ENCODE data around the gene STARD3. TPM values are rescaled to one million over a fixed set of nuclear protein-coding genes. Genes with fewer than 3 reads are reported as not detected.
A peak's percentile ranks its signal among the peaks of the same experiment; 100 is the strongest.

The STARD3 gene
- total and polyA plus RNA-seq, 2 donors (not counting 3 experiments of a cell fraction or from before 2014, with no cell fraction given) = 51.0 to 75.7 TPM

DNA sequence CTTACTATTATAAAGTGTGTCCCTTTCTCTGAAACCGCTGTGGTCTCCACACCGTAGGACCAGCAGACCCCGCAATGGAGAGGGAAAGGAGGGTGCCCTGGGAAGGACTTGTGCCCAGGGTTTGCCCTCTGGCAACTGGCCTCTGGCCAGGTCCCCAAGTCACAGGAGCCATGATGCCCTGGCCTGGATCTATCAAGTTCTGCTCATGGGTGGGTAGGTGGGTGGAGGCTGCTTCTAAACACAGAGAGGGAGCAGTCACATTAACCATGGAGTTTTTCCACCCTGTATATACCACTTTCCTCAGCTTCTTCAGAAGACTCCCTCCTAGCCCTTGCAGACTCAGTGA, 19.9 kb upstream of the STARD3 start:
- no peak for TF ChIP-seq FOS (IDR thresholded peaks at IDR 0.05; ENCODE audit: borderline replicate concordance, insufficient read depth, low read length)
- TF ChIP-seq GATA2 (IDR thresholded peaks at IDR 0.05; ENCODE audit: insufficient read depth, insufficient read length, low read depth, low read length) = no peak
- Histone ChIP-seq H3K79me2 (ENCODE audit: control insufficient read depth, insufficient read depth, low read length) (no peaks in the 10 kb centered on the region), H3K4me2 (ENCODE audit: insufficient read depth, low read length) (no peak overlapping the region), H3K27me3 (ENCODE audit: control insufficient read depth in 2 of 2, insufficient read depth in 2 of 2, low read length in 2 of 2) (peaks cover 3 to 8% of the 10 kb centered on the region in 2 experiments), H3K9me3 (replicated peaks; ENCODE audit: control insufficient read depth, insufficient read depth, low read length) (no peaks in the 10 kb centered on the region), H2AFZ (ENCODE audit: low read depth, low read length) (no peak overlapping the region), H3K36me3 (ENCODE audit: control insufficient read depth in 2 of 2, extremely low read depth in 1 of 2, insufficient read depth in 2 of 2, low read length in 2 of 2) (no peaks in the 10 kb centered on the region), H3K4me3 (replicated peaks in 1 of 3; ENCODE audit: insufficient read depth in 1 of 3, low read depth in 1 of 3, low read length in 3 of 3) (no peak overlapping the region), H3K9me1 (replicated peaks; ENCODE audit: control insufficient read depth, extremely low read depth, insufficient read depth, low read length) (no peaks in the 10 kb centered on the region), H3K4me1 (ENCODE audit: control insufficient read depth, extremely low read depth, insufficient read depth, low read length) (peaks cover 10% of the 10 kb centered on the region), H3K27ac (ENCODE audit: insufficient read depth, low read depth, low read length) (no peak overlapping the region), H4K20me1 (replicated peaks; ENCODE audit: control insufficient read depth, extremely low read depth, insufficient read depth, low read length) (no peaks in the 10 kb centered on the region), H3K9ac (replicated peaks; ENCODE audit: extremely low read depth, insufficient read depth, low read length) (no peak overlapping the region)
- intact Hi-C loops (cut with micrococcal nuclease) (no loop called here), dilution Hi-C loops (cut with MboI; ENCODE audit: extremely low pct_ligation_motif_present, low sequenced_read_pairs) (no loop called here)
- no TSS peak for BruUV-seq (replicated peaks)
- POLR2A ChIA-PET = interaction anchor here (0.5 kb wide), 1 partner anchor 54 kb away, joined by 6 read pairs; no protein-coding TSS in a partner anchor
- DNase-seq (ENCODE audit: low read depth, low spot score) (no peak), FAIRE-seq (no peak)
- CTCF ChIA-PET = interaction anchor here (5.8 kb wide), 1 partner anchor 54 kb away, joined by 291 read pairs; the partner anchor contains the start of genes PNMT and TCAP

DNA sequence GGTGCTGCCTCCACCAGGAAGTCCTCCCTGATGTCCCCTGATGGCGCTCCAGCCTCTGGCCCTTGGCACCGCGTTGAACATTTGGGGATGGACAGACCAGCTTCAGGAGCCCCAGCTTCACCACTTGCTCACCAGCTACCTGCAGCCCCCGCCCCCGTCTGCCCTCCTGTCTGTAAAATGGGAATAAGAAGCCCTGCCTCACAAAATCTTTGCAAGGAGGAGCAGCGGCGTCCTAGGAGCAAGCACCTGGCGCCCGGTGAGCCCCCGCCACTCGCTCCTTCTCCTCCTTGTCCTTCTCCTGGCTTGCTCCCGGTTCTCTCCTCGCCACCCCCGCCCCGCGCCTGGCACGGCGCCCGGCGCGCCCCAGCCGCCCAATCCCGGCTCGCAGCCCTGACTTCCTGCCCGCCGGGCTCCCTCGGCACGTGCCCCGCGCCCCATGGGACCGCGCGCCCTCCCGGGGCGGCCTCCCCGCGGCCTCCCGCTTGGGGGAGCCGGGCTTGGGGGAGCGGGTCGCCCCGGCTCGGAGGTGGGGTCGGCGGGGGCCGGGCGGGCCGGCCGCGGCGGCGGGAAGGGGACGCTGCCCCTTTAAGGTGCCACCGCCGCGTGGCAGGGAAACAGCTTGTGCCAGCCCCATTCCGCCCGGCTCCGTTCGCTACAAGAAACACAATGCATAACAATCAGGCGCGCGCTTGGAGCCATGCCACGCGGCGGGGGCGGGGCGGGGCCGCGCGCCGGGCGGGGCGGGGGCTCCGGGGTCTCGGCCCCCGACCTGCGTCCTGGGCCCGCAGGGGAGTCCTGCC, 19.3 kb upstream of the STARD3 start:
- intact Hi-C loops (cut with micrococcal nuclease) = no loop called here
- CTCF ChIA-PET = interaction anchor here (5.0 to 5.8 kb wide), 3 partner anchors 34 to 67 kb away, joined by 114 to 291 read pairs (median 164); partner anchors contain the start of genes PNMT and TCAP
- H3K4me3 ChIP-seq (replicated peaks in 1 of 3; ENCODE audit: insufficient read depth in 1 of 3, low read depth in 1 of 3, low read length in 3 of 3) = peak overlapping the region in 2 of 3 experiments; percentile 20 to 50
- TF ChIP-seq FOS (IDR thresholded peaks at IDR 0.05; ENCODE audit: borderline replicate concordance, insufficient read depth, low read length) = no peak
- no peak for TF ChIP-seq JUN (IDR thresholded peaks at IDR 0.05; ENCODE audit: borderline replicate concordance, insufficient read depth, insufficient read length, low read depth)
- peak; percentile 9 for TF ChIP-seq POLR2AphosphoS5 (IDR thresholded peaks at IDR 0.05; ENCODE audit: insufficient read depth, low read depth, low read length)
- no peaks in the 10 kb centered on the region for H3K9me3 ChIP-seq (replicated peaks; ENCODE audit: control insufficient read depth, insufficient read depth, low read length)
- peak overlapping the region; percentile 67 for H2AFZ ChIP-seq (ENCODE audit: low read depth, low read length)
- POLR2A ChIA-PET = no interaction called here
- H3K4me2 ChIP-seq (ENCODE audit: insufficient read depth, low read length) = peak overlapping the region; percentile 44
- H3K27me3 ChIP-seq (ENCODE audit: control insufficient read depth in 2 of 2, insufficient read depth in 2 of 2, low read length in 2 of 2) = peaks cover 3 to 8% of the 10 kb centered on the region in 2 experiments
- H3K79me2 ChIP-seq (ENCODE audit: control insufficient read depth, insufficient read depth, low read length) = no peaks in the 10 kb centered on the region
- H3K4me1 ChIP-seq (ENCODE audit: control insufficient read depth, extremely low read depth, insufficient read depth, low read length) = peaks cover 10% of the 10 kb centered on the region
- H3K9ac ChIP-seq (replicated peaks; ENCODE audit: extremely low read depth, insufficient read depth, low read length) = peak overlapping the region; percentile 49
- no TSS peak for BruUV-seq (replicated peaks)
- no peak overlapping the region for H3K27ac ChIP-seq (ENCODE audit: insufficient read depth, low read depth, low read length)
- H3K36me3 ChIP-seq (ENCODE audit: control insufficient read depth in 2 of 2, extremely low read depth in 1 of 2, insufficient read depth in 2 of 2, low read length in 2 of 2) = no peaks in the 10 kb centered on the region
- dilution Hi-C loops (cut with MboI; ENCODE audit: extremely low pct_ligation_motif_present, low sequenced_read_pairs) = no loop called here
- FAIRE-seq = peak; percentile 82
- no peaks in the 10 kb centered on the region for H3K9me1 ChIP-seq (replicated peaks; ENCODE audit: control insufficient read depth, extremely low read depth, insufficient read depth, low read length)
- no peaks in the 10 kb centered on the region for H4K20me1 ChIP-seq (replicated peaks; ENCODE audit: control insufficient read depth, extremely low read depth, insufficient read depth, low read length)
- peak; percentile 47 for DNase-seq (ENCODE audit: low read depth, low spot score)

Data from endothelial cell of umbilical vein (primary cell).